Measurements from ENCODE around the gene FBXO15.

DNA sequence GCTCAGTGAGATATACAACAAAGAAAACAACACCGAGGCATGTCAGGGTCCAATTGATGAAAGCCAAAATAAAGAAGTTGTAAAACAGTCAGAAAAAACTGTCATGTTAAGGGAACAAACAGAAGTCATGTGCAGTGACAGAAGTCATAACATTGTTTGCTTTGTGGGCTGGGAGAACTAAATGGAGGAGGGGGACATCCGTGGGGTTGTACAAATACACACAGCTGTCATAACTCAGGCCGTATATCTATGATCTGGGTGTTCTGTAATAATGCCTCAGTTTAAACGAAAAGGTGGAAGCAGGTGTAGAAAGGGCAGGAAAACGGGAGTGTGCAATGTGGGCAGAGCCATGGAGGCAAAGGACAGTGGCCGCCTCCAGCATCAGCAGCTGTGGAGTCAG is 28.0 kb upstream of the FBXO15 start:
- TF ChIP-seq, protein P1, sequence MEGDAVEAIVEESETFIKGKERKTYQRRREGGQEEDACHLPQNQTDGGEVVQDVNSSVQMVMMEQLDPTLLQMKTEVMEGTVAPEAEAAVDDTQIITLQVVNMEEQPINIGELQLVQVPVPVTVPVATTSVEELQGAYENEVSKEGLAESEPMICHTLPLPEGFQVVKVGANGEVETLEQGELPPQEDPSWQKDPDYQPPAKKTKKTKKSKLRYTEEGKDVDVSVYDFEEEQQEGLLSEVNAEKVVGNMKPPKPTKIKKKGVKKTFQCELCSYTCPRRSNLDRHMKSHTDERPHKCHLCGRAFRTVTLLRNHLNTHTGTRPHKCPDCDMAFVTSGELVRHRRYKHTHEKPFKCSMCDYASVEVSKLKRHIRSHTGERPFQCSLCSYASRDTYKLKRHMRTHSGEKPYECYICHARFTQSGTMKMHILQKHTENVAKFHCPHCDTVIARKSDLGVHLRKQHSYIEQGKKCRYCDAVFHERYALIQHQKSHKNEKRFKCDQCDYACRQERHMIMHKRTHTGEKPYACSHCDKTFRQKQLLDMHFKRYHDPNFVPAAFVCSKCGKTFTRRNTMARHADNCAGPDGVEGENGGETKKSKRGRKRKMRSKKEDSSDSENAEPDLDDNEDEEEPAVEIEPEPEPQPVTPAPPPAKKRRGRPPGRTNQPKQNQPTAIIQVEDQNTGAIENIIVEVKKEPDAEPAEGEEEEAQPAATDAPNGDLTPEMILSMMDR (IDR thresholded peaks at IDR 0.05) = no peak
- no peak for TF ChIP-seq POLR2AphosphoS5 (IDR thresholded peaks at IDR 0.05)
- TF ChIP-seq POLR2A (IDR thresholded peaks at IDR 0.05) = no peak
- TF ChIP-seq EP300 (IDR thresholded peaks at IDR 0.05) = no peak
